Endothelial cell of hepatic sinusoid (primary cell): Measurements from ENCODE around the gene PTPRD.
"Not testable (repeated sequence)": the region's sequence is repeated elsewhere in the genome, so short reads cannot be mapped to it uniquely, and the experiment has no call there.

Experiments used
- in situ Hi-C: cut with HindIII; loops from 2 replicates; pipeline ENCODE4 v1.10.0; 2017; ENCODE audit warnings: low sequenced_read_pairs

PTPRD gene

GRCh38 chr9:9410736-9411135, 1202.1 kb downstream of the PTPRD start:
- in situ Hi-C loops: no loop called here

- in situ Hi-C loops: no loop called here
Measured at GRCh38 chr9:9399982-9400381, 1212.8 kb downstream of the PTPRD start.

GRCh38 chr9:9396518-9396917, 1216.3 kb downstream of the PTPRD start:
- in situ Hi-C loops: no loop called here

GRCh38 chr9:9395539-9395938, 1217.3 kb downstream of the PTPRD start:
- in situ Hi-C loops: no loop called here

GRCh38 chr9:9392755-9393154, 1220.0 kb downstream of the PTPRD start:
- in situ Hi-C loops: no loop called here

GRCh38 chr9:9389904-9390303, 1222.9 kb downstream of the PTPRD start:
- in situ Hi-C loops: no loop called here

- in situ Hi-C loops: no loop called here
Measured at GRCh38 chr9:9387511-9388115, 1225.2 kb downstream of the PTPRD start.

- in situ Hi-C loops: no loop called here
Measured at GRCh38 chr9:9362332-9362731, 1250.5 kb downstream of the PTPRD start.

GRCh38 chr9:9352877-9353481, 1259.8 kb downstream of the PTPRD start:
- in situ Hi-C loops: no loop called here

GRCh38 chr9:9341203-9341602, 1271.6 kb downstream of the PTPRD start:
- in situ Hi-C loops: no loop called here

GRCh38 chr9:9337129-9337528, 1275.7 kb downstream of the PTPRD start:
- in situ Hi-C loops: no loop called here

- in situ Hi-C loops: no loop called here
Measured at GRCh38 chr9:9326749-9327148, 1286.1 kb downstream of the PTPRD start.

- in situ Hi-C loops: no loop called here
Measured at GRCh38 chr9:9319007-9319406, 1293.8 kb downstream of the PTPRD start.

GRCh38 chr9:9310743-9311142, 1302.1 kb downstream of the PTPRD start:
- in situ Hi-C loops: not testable (repeated sequence)

- in situ Hi-C loops: no loop called here
Measured at GRCh38 chr9:9305600-9305999, 1307.2 kb downstream of the PTPRD start.

GRCh38 chr9:9299134-9299533, 1313.7 kb downstream of the PTPRD start:
- in situ Hi-C loops: no loop called here

GRCh38 chr9:9286001-9286400, 1326.8 kb downstream of the PTPRD start:
- in situ Hi-C loops: no loop called here

GRCh38 chr9:9284201-9284600, 1328.6 kb downstream of the PTPRD start:
- in situ Hi-C loops: no loop called here

- in situ Hi-C loops: no loop called here
Measured at GRCh38 chr9:9283159-9283986, 1329.4 kb downstream of the PTPRD start.

GRCh38 chr9:9275601-9276000, 1337.2 kb downstream of the PTPRD start:
- in situ Hi-C loops: no loop called here

GRCh38 chr9:9257999-9258498, 1354.8 kb downstream of the PTPRD start:
- in situ Hi-C loops: no loop called here

GRCh38 chr9:9246726-9247125, 1366.1 kb downstream of the PTPRD start:
- in situ Hi-C loops: no loop called here
